H1 (cell line): ENCODE measurements around the gene PLK3. TPM values are rescaled to one million over a fixed set of nuclear protein-coding genes. Genes with fewer than 3 reads are reported as not detected.
"Not testable (repeated sequence)": the region's sequence is repeated elsewhere in the genome, so short reads cannot be mapped to it uniquely, and the experiment has no call there.

ENCODE experiments used
- CTCF ChIA-PET: fragments of 300-600 bp; sonication (Branson Sonifier 250); formaldehyde crosslinking; loops from one replicate; lab custom pipeline; 2021; ENCODE audit not compliant: partially characterized antibody; lab: Charles Lee
- POLR2A ChIA-PET: fragments of 300-600 bp; sonication (Branson Sonifier 250); formaldehyde crosslinking; loops from one replicate; lab custom pipeline; 2021; ENCODE audit warnings: inconsistent platforms; ENCODE audit not compliant: partially characterized antibody; lab: Charles Lee
- DNase-seq, 2 experiments: peaks; one replicate each; pipeline versions ENCODE4 v3.0.0 to v3.0.0-alpha.2; 2010 to 2022; ENCODE audit warnings: low spot score in 2 of 2, low read depth in 1 of 2, mixed read lengths in 1 of 2
- FAIRE-seq: peaks from 2 replicates; lab custom pipeline; 2011; peaks lifted over from hg19 to GRCh38; lab: Jason Lieb, UNC
- H2AFZ ChIP-seq: 2 replicates; pipeline ENCODE4 v1.8.1; 2012; ENCODE audit warnings: low read length, inconsistent platforms
- H2AK5ac ChIP-seq: 2 replicates; pipeline ENCODE4 v1.6.1; 2013; ENCODE audit warnings: low read depth, low read length
- H2BK120ac ChIP-seq: replicated peaks from 2 replicates; pipeline ENCODE3; 2013; ENCODE audit warnings: low read depth, low read length, inconsistent platforms
- H2BK12ac ChIP-seq: 2 replicates; pipeline ENCODE4 v1.6.1; 2013; ENCODE audit warnings: low read depth, low read length
- H2BK15ac ChIP-seq: 2 replicates; pipeline ENCODE4 v1.6.1; 2013; ENCODE audit warnings: low read length
- H2BK20ac ChIP-seq: 2 replicates; pipeline ENCODE4 v1.6.1; 2013; ENCODE audit warnings: low read length
- H2BK5ac ChIP-seq: 2 replicates; pipeline ENCODE4 v1.6.1; 2013; ENCODE audit warnings: low read depth, low read length
- H3K14ac ChIP-seq: 2 replicates; pipeline ENCODE4 v1.6.1; 2013; ENCODE audit warnings: inconsistent platforms; ENCODE audit not compliant: insufficient read length
- H3K18ac ChIP-seq: 2 replicates; pipeline ENCODE4 v1.6.1; 2013; ENCODE audit warnings: low read length; ENCODE audit errors: extremely low read depth
- H3K23ac ChIP-seq: 2 replicates; pipeline ENCODE4 v1.6.1; 2013; ENCODE audit warnings: inconsistent platforms; ENCODE audit not compliant: insufficient read length
- H3K23me2 ChIP-seq: 2 replicates; pipeline ENCODE4 v1.6.1; 2013; ENCODE audit warnings: low read depth, low read length
- H3K27ac ChIP-seq: 2 replicates; pipeline ENCODE4 v1.6.1; 2011; ENCODE audit warnings: low read depth, low read length, inconsistent platforms
- H3K27me3 ChIP-seq, 4 experiments: replicated peaks in 1 of 4; 1 replicate in 1 of 4; 2 replicates in 3 of 4; pipeline versions ENCODE4 v1.6.1 to v1.8.1; 2011 to 2013; ENCODE audit warnings: low read length in 3 of 4, mild to moderate bottlenecking in 3 of 4, inconsistent platforms in 2 of 4, mixed read lengths in 2 of 4, moderate library complexity in 1 of 4; ENCODE audit not compliant: control insufficient read depth in 3 of 4, insufficient read depth in 3 of 4; ENCODE audit errors: extremely low read depth in 1 of 4
- H3K36me3 ChIP-seq, 4 experiments: 2 replicates each; pipeline versions ENCODE4 v1.6.1 to v1.8.1; 2011 to 2013; ENCODE audit warnings: mild to moderate bottlenecking in 4 of 4, low read length in 3 of 4, moderate library complexity in 2 of 4, control low read depth in 1 of 4, inconsistent platforms in 1 of 4; ENCODE audit not compliant: insufficient read depth in 4 of 4, control insufficient read depth in 2 of 4
- H3K4ac ChIP-seq: replicated peaks from 2 replicates; pipeline ENCODE3; 2013; ENCODE audit warnings: low read length, low read depth, mixed read lengths, inconsistent platforms; ENCODE audit not compliant: insufficient read length
- H3K4me1 ChIP-seq, 4 experiments: replicated peaks in 1 of 4; 1 replicate in 1 of 4; 2 replicates in 3 of 4; pipeline versions ENCODE4 v1.6.1 to v1.8.1; 2011 to 2013; ENCODE audit warnings: low read length in 3 of 4, inconsistent platforms in 2 of 4, mixed read lengths in 1 of 4; ENCODE audit not compliant: insufficient read depth in 4 of 4, control insufficient read depth in 3 of 4
- H3K4me2 ChIP-seq, 2 experiments: 2 replicates each; pipeline versions ENCODE4 v1.6.1 to v1.8.1; 2011 to 2013; ENCODE audit warnings: low read depth in 2 of 2, low read length in 2 of 2, control low read depth in 1 of 2, inconsistent platforms in 1 of 2, mild to moderate bottlenecking in 1 of 2; ENCODE audit not compliant: insufficient read depth in 1 of 2
- H3K4me3 ChIP-seq, 4 experiments: fragments of 200-600, 300-600 bp in 1 of 4; sonication (generic), shearing (Covaris generic), sonication (Bioruptor Twin) in 1 of 4; 2 replicates each; pipeline versions ENCODE4 v1.5.1 to v1.8.1; 2011 to 2016; ENCODE audit warnings: low read length in 4 of 4, low read depth in 3 of 4, control low read depth in 2 of 4, inconsistent platforms in 2 of 4, mild to moderate bottlenecking in 2 of 4, mixed read lengths in 1 of 4, moderate library complexity in 1 of 4; ENCODE audit not compliant: insufficient read depth in 2 of 4; ENCODE audit errors: extremely low read depth in 1 of 4
- H3K56ac ChIP-seq: replicated peaks from 2 replicates; pipeline ENCODE3; 2013; ENCODE audit warnings: low read depth, mild to moderate bottlenecking, mixed read lengths, low read length, inconsistent platforms; ENCODE audit not compliant: insufficient read length
- H3K79me1 ChIP-seq: 2 replicates; pipeline ENCODE4 v1.6.1; 2013; ENCODE audit warnings: low read depth, low read length, control low read depth
- H3K79me2 ChIP-seq, 2 experiments: 2 replicates each; pipeline versions ENCODE4 v1.6.1 to v1.8.1; 2012 to 2013; ENCODE audit warnings: low read length in 2 of 2, mild to moderate bottlenecking in 2 of 2, inconsistent platforms in 1 of 2; ENCODE audit not compliant: insufficient read depth in 2 of 2, control insufficient read depth in 1 of 2
- H3K9ac ChIP-seq, 4 experiments: replicated peaks in 1 of 4; 1 replicate in 1 of 4; 2 replicates in 3 of 4; pipeline versions ENCODE4 v1.6.1 to v1.8.1; 2011 to 2013; ENCODE audit warnings: low read depth in 3 of 4, low read length in 3 of 4, control low read depth in 2 of 4, mild to moderate bottlenecking in 2 of 4, moderate library complexity in 2 of 4, inconsistent platforms in 1 of 4; ENCODE audit errors: extremely low read depth in 1 of 4
- H3K9me3 ChIP-seq, 2 experiments: 2 replicates each; pipeline versions ENCODE4 v1.6.1 to v1.8.1; 2012 to 2013; ENCODE audit warnings: mild to moderate bottlenecking in 2 of 2, moderate library complexity in 2 of 2, control low read depth in 1 of 2, inconsistent platforms in 1 of 2, low read depth in 1 of 2, low read length in 1 of 2, mixed read lengths in 1 of 2; ENCODE audit not compliant: insufficient read depth in 2 of 2
- H4K20me1 ChIP-seq, 2 experiments: replicated peaks in 1 of 2; 2 replicates each; pipeline versions ENCODE3 to v1.8.1; 2011 to 2013; ENCODE audit warnings: inconsistent platforms in 2 of 2, low read length in 2 of 2, mild to moderate bottlenecking in 1 of 2; ENCODE audit not compliant: insufficient read depth in 2 of 2, control insufficient read depth in 1 of 2
- H4K5ac ChIP-seq: 2 replicates; pipeline ENCODE4 v1.6.1; 2013; ENCODE audit warnings: low read length, low read depth, mixed read lengths, inconsistent platforms; ENCODE audit not compliant: insufficient read length
- H4K8ac ChIP-seq: 2 replicates; pipeline ENCODE4 v1.8.0; 2013; ENCODE audit warnings: mild to moderate bottlenecking, moderate library complexity, low read length, inconsistent platforms; ENCODE audit not compliant: insufficient read depth; ENCODE audit errors: extremely low read depth
- H4K91ac ChIP-seq: replicated peaks from 2 replicates; pipeline ENCODE3; 2013; ENCODE audit warnings: low read length, mixed read lengths, inconsistent platforms; ENCODE audit not compliant: insufficient read length
- BACH1 ChIP-seq: IDR thresholded peaks from 2 replicates; pipeline ENCODE4 v1.6.1; 2012; ENCODE audit warnings: low read length, improper control_type of control experiment
- GTF2F1 ChIP-seq: IDR thresholded peaks from 2 replicates; pipeline ENCODE4 v1.6.1; 2012; ENCODE audit warnings: low read depth, low read length, improper control_type of control experiment, borderline replicate concordance
- HDAC2 ChIP-seq, 2 experiments: fragments of 300-600 bp in 1 of 2; sonication (generic) in 1 of 2; IDR thresholded peaks; 2 replicates each; pipeline ENCODE4 v1.6.1; 2011 to 2012; ENCODE audit warnings: low read depth in 2 of 2, low read length in 2 of 2, mild to moderate bottlenecking in 2 of 2, moderate library complexity in 2 of 2, borderline replicate concordance in 1 of 2, inconsistent platforms in 1 of 2
- JUND ChIP-seq: IDR thresholded peaks from 2 replicates; pipeline ENCODE4 v1.6.1; 2011; ENCODE audit warnings: mild to moderate bottlenecking, improper control_type of control experiment, low read length
- PHF8 ChIP-seq: fragments of 200-600 bp; sonication (generic); conservative IDR thresholded peaks from 2 replicates; pipeline ENCODE4 v1.7.1; 2012; ENCODE audit warnings: low read depth, mild to moderate bottlenecking, inconsistent platforms, low read length, moderate library complexity
- SUZ12 ChIP-seq: fragments of 200-600 bp; sonication (generic); IDR thresholded peaks from 2 replicates; pipeline ENCODE4 v1.6.1; 2012; ENCODE audit warnings: mild to moderate bottlenecking, inconsistent platforms, low read length, moderate library complexity, mixed read lengths
- ZNF274 ChIP-seq: IDR thresholded peaks from 2 replicates; pipeline ENCODE4 v1.7.0; 2012; ENCODE audit warnings: low read length, borderline replicate concordance; ENCODE audit errors: extremely low read depth
- WGBS, 2 experiments: shearing (Covaris generic) in 1 of 2; methylation state at CpG; one replicate each; pipeline versions ENCODE4 v1.1.6 to v1.1.7; 2013 to 2015; ENCODE audit warnings: low lambda C conversion rate in 2 of 2, mixed read lengths in 2 of 2, inconsistent platforms in 1 of 2, low coverage in 1 of 2, missing lambda C conversion rate in 1 of 2; ENCODE audit not compliant: insufficient replicate concordance in 2 of 2, insufficient coverage in 1 of 2, insufficient read length in 1 of 2; ENCODE audit errors: extremely low coverage in 1 of 2, missing lambda C conversion rate in 1 of 2; 5-methylcytosine and 5-hydroxymethylcytosine counted together
- polyA plus RNA-seq, 7 experiments: library from polyadenylated mRNA; depleted of rRNA in 3 of 7; stranded (reverse) in 5 of 7; unstranded in 2 of 7; fragments of >200 nt in 5 of 7; fragments of 200-250 nt in 2 of 7; gene quantifications; 1 replicate in 5 of 7; 2 replicates in 1 of 7; 4 replicates in 1 of 7; pipeline versions ENCODE4 v1.2.1 to v1.2.3, GENCODE V29; 2011 to 2013; ENCODE audit warnings: missing spikeins in 2 of 7, mixed read lengths in 2 of 7
- total RNA-seq: library from RNA; stranded (reverse); fragmentation: NEBNext Ultra II Directional; extraction: Animal tissue kit (Norgen Biotek cat#: 25700); gene quantifications from 2 replicates; pipeline ENCODE4 v1.2.1, GENCODE V29; 2021

Gene PLK3
- total and polyA plus RNA-seq, 2 of the 8 experiments (the other 6 are each of a cell fraction or from before 2014, with no cell fraction given), result 7.9 to 12.3 TPM

DNA sequence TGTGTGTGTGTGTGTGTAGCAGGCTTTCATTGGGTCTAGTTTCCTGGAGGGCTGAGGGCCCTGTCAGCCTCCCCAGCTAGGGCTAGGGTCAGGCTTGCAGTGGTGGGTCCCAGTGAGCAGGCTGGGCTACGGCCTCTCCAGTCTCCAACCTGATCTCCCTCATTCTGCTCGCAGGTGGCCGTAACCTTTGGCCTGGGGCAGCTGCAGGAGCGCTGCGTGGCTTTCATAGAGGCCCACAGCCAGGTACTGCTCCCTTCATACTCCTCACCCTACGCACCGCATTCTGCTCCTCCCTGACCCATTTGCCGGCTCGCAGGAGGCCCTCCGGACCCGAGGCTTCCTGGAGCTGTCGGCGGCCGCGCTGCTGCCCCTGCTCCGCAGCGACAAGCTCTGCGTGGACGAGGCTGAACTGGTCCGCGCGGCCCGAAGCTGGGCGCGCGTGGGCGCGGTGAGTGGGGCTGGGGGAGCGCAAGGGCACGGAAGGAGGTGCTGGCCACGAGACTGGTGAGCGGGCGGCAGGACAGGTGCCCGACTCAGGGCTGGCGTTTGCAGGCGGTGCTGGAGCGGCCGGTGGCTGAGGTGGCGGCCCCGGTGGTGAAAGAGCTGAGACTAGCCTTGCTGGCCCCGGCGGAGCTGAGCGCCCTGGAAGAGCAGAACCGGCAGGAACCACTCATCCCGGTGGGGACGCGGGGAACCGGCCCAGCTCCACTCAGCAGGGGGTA, 12.8 kb downstream of the PLK3 start (continued):
- TF ChIP-seq ZNF274, result no peak
- 0 out of 2 replicates have a peak, but pooled peaks have one; percentile 33 for TF ChIP-seq PHF8
- no peak for TF ChIP-seq GTF2F1
- TF ChIP-seq SUZ12, result peak; percentile 46; the same call in 1 of the 2 replicates
- no peak for TF ChIP-seq BACH1
- TF ChIP-seq HDAC2 (IDR thresholded peaks at IDR 0.05; ENCODE audit: borderline replicate concordance in 1 of 2, low read depth in 2 of 2, low read length in 2 of 2), result no peak
- no peak for TF ChIP-seq JUND

DNA sequence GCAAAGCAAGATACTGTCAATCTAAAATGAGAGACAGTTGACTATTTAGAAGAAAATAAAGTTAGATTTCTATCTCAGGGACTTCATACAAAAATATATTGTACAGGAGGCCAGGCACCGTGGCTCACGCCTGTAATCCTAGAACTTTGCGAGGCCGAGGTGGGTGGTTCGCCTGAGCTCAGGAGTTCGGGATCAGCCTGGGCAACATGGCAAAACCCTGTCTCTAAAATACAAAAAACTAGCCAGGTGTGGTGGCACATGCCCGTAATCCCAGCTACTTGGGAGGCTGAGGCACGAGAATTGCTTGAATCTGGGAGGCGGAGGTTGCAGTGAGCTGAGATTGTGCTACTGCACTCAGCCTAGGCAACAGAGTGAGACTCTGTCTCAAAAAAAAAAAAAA, 15.7 kb downstream of the PLK3 start:
- H2BK15ac ChIP-seq, H2AK5ac ChIP-seq, H4K8ac ChIP-seq, DNase-seq, FAIRE-seq, H3K27ac ChIP-seq, H3K27me3 ChIP-seq, H3K79me2 ChIP-seq, H2BK20ac ChIP-seq, H3K9ac ChIP-seq, H2BK120ac ChIP-seq, H2BK5ac ChIP-seq, H2BK12ac ChIP-seq, H3K4me2 ChIP-seq, H3K23ac ChIP-seq, H3K14ac ChIP-seq, H3K56ac ChIP-seq, H2AFZ ChIP-seq, H3K79me1 ChIP-seq, H3K18ac ChIP-seq, H4K5ac ChIP-seq, H4K20me1 ChIP-seq, H3K36me3 ChIP-seq, H4K91ac ChIP-seq, H3K4me3 ChIP-seq, H3K9me3 ChIP-seq, H3K4ac ChIP-seq: not testable (repeated sequence)
- Histone ChIP-seq H3K4me1 (peaks cover 2 to 11% (median 9%) of the 10 kb centered on the region in 4 experiments; a peak in 6 of 7 replicates), H3K23me2 (peaks cover 13% of the 10 kb centered on the region)
- CTCF ChIA-PET, result interaction anchor here (0.8 to 6.0 kb wide), 5 partner anchors 10 to 31 kb away, joined by 3 to 51 read pairs (median 26); partner anchors contain the start of genes BEST4 and PLK3
- 96% methylated on average over 9 of the region's 9 CpGs; no CpG with 5 or more reads in 1 of the 2 experiments for WGBS, 2 experiments
- POLR2A ChIA-PET, result interaction anchor here (0.6 to 16.6 kb wide), 4 partner anchors 10 to 488 kb away, joined by 3 to 547 read pairs (median 44); partner anchors contain the start of genes BTBD19, DYNLT4, PLK3 and RNU5D-1
